Measurements from ENCODE around the gene HTR2C.
"Not testable (repeated sequence)": the region's sequence is repeated elsewhere in the genome, so short reads cannot be mapped to it uniquely, and the experiment has no call there.

HTR2C gene

DNA sequence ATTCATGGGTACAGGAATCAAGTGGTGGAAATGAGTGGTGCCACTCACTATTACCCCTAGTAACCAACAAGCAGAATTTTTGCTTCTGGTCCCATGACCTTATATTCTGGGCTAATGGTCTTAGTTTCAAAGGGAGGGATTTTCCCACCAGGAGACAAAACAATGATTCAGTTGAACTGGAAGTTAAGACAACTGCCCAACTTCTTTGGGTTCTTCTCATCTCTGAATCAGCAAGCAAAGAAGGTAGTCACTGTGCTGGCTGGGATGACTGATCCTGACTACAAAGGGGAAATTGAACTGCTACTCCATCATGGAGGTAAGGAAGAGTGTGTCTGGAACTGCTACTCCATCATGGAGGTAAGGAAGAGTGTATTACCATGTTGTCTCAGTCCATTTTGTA, 346.3 kb downstream of the HTR2C start:
- in situ Hi-C loops (cut with MboI; ENCODE audit: low pct_unique_long_range_greater_than_20kb, low sequenced_read_pairs), result no loop called here
- DNase-seq, result no peak

- no peak for DNase-seq
- in situ Hi-C loops (cut with MboI; ENCODE audit: low pct_unique_long_range_greater_than_20kb, low sequenced_read_pairs), result no loop called here
These were observed 348.7 kb downstream of the HTR2C start for GRCh38 chrX:114932550-114932949.

DNA sequence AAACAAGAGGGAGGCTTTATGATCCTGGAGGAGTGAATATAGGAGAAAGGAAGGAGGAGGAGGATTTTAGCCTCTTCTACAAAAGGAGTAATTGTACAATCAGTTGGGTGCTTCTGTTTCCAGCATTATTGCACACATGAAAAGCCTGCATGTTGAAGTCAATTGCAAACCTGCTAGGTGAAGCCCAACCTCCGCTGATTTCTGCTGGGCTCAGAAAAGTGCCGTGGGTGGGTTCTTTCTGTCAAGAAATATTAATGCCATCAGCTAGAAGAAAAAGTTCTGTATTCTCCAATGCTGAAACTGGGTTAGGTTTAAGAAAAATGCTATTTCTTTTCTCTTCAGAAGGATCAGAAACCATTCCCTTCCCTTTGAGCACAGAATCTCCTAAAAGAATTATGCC, 349.4 kb downstream of the HTR2C start:
- in situ Hi-C loops (cut with MboI; ENCODE audit: low pct_unique_long_range_greater_than_20kb, low sequenced_read_pairs); DNase-seq: not testable (repeated sequence)

DNA sequence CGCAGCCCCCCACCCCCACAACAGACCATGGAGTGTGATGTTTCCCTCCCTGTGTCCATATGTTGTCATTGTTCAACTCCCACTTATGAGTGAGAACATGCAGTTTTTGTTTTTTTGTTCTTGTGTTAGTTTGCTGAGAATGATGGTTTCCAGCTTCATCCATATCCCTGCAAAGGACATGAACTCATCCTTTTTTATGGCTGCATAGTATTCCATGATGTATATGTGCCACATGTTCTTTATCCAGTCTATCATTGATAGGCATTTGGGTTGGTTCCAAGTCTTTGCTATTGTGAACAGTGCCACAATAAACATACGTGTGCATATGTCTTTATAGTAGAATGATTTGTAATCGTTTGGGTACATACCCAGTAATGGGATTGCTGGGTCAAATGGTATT, 353.2 kb downstream of the HTR2C start:
- DNase-seq; in situ Hi-C loops (cut with MboI; ENCODE audit: low pct_unique_long_range_greater_than_20kb, low sequenced_read_pairs): not testable (repeated sequence)

GRCh38 chrX:114952696-114953095, 368.8 kb downstream of the HTR2C start:
- in situ Hi-C loops (cut with MboI; ENCODE audit: low pct_unique_long_range_greater_than_20kb, low sequenced_read_pairs), result no loop called here
- no peak for DNase-seq

All from KBM-7 (cell line).